Measurements from ENCODE around the gene CLTB.

CLTB gene

DNA sequence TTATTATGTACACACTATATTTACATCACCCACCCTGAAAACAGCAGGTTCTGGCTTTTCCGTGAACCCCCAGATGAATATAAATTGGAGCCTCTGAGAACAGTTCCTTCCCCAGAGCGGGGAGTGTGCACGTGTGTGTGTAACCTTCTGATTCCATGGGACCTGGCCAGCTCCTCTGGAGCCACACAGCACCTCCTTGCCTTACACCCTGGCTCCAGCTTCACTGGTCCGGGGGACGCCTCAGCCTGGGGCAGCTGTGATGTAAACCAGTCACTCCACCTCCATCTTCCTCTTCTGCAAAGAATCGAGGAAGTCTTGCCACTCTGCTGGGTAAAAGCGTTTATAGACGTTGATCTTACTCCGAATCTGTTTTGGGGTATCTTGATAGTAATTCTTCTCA is 32.4 kb downstream of the CLTB start:
- Mint-ChIP-seq H3K27ac (no peak overlapping the region), H3K4me1 (peaks cover 49% of the 10 kb centered on the region), H3K27me3 (no peaks in the 10 kb centered on the region), H3K4me3 (no peak overlapping the region), H3K9me3 (no peaks in the 10 kb centered on the region), H3K36me3 (peaks cover 48% of the 10 kb centered on the region)
- no peak for ATAC-seq

DNA sequence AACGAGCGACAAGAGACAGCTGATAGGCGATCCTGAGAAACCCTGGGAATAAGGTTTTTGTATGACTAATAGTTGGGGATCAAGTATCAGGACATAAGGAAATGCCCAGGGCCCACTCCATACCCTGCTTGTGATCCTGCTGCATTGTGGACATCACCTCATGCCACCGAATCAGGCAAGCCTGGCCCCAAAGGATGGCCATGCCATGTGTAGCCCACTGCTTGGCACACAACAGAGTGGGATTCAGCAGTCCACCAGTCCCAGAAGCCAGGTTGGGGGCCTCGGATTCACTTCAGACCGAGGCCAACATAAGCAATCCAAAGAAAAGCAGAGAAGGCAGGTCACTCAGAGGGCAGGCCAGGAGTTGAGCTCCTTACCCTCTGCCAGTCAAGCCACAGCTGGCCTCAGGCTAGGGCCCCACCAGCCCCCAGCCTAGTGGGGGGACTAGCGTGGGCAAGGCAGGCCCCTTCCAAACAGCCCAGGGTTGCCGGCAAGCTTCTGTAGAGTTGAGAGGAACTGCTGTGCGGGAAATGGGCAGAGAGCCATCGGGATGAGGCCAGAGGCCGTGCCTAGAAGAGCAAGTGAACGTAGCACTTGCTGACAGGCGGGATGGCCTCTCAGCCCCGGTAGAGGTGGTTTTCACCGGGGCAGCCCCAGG is 33.0 kb downstream of the CLTB start:
- Mint-ChIP-seq H3K27me3 (no peaks in the 10 kb centered on the region), H3K27ac (no peak overlapping the region), H3K9me3 (no peaks in the 10 kb centered on the region), H3K4me3 (no peak overlapping the region), H3K4me1 (peaks cover 49% of the 10 kb centered on the region), H3K36me3 (peaks cover 48% of the 10 kb centered on the region)
- no peak for ATAC-seq

DNA sequence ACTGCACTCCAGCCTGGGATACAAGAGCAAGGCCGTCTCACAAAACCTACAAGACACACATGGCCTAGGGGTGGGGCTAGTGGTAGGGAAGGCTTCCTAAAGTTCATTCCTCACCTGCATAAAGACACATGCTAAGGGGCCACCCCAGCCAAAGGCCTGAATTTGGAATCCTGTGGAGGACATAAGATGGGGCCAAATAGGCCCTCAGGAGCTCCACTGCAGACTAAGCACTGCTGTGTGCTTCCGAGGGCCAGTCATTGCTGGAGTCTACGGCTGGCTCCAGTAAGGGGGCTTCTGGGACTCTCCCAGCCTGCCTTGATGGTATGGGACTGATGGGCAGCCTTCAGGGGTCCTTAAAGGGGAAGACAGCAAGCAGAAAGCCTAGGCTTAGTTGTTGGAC is 33.6 kb downstream of the CLTB start:
- Mint-ChIP-seq H3K4me1 (peaks cover 43% of the 10 kb centered on the region), H3K4me3 (no peak overlapping the region), H3K36me3 (peaks cover 48% of the 10 kb centered on the region), H3K9me3 (no peaks in the 10 kb centered on the region), H3K27ac (no peak overlapping the region), H3K27me3 (no peaks in the 10 kb centered on the region)
- ATAC-seq = no peak

DNA sequence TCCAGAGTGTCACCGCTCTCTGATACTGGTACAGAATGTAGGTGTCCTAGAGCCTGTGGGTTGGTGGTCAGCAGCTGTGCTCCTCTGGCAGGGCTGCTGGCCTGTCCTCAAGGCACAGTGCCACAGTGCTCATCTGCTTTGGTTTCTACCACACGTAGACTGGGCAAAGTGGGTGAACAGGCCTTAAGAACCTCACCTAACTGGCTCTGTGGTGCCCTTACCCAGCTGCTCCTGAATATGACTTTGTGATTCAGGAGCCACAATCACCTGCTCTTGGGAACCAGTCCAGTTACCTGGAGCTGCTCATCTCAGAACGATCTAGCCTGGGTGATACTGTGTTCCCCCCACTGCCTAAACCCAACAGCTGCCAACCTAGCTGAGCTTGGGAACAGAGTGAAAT is 34.4 kb downstream of the CLTB start:
- Mint-ChIP-seq H3K9me3 (no peaks in the 10 kb centered on the region), H3K36me3 (peaks cover 48% of the 10 kb centered on the region), H3K27ac (no peak overlapping the region), H3K4me1 (peaks cover 36% of the 10 kb centered on the region), H3K27me3 (no peaks in the 10 kb centered on the region), H3K4me3 (no peak overlapping the region)
- ATAC-seq = no peak

DNA sequence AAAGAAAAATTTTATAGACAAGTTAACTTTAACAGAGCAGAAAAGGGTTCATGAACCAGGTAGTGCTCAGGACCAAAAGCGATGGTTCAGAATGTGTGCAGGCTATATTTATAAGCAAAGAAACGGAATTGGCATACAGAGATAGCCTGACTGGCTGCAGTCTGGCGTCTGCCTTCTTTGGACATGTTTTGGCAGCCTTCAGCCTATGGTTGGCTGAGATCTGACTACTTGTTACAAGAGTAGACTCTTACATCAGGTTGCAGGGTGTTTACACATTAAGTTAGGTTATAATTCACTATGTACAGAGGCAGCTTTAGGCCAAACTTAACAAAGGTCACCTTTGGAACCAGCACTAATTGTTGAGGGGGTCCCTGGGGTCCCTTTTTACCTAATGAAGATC is 34.9 kb downstream of the CLTB start:
- Mint-ChIP-seq H3K27ac (no peak overlapping the region), H3K9me3 (no peaks in the 10 kb centered on the region), H3K27me3 (no peaks in the 10 kb centered on the region), H3K36me3 (peaks cover 46% of the 10 kb centered on the region), H3K4me1 (peaks cover 30% of the 10 kb centered on the region), H3K4me3 (no peak overlapping the region)
- ATAC-seq = no peak

DNA sequence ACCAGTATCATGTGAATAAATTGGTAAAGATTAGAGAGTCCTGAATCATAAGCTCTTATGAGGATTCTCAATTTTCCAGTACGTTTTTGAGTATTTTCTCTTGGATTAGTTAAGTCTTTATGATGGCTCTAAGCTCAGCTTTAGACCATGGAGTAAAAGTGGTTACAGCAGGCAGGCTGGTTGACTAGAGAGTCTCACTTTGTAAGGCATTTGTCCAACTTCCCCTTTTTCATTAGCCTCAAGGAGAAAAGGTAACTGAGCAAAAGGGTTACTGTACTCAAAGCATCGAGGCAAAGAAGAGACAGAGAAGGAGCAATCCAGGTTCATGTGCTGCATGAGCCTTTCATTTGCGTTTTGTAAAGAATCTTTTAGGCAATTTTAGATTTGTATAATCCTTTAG is 36.5 kb downstream of the CLTB start:
- Mint-ChIP-seq H3K36me3 (peaks cover 47% of the 10 kb centered on the region), H3K4me1 (peaks cover 15% of the 10 kb centered on the region), H3K27me3 (no peaks in the 10 kb centered on the region), H3K27ac (peak overlapping the region; percentile 22), H3K9me3 (no peaks in the 10 kb centered on the region), H3K4me3 (no peak overlapping the region)
- peak; percentile 78 for ATAC-seq

DNA sequence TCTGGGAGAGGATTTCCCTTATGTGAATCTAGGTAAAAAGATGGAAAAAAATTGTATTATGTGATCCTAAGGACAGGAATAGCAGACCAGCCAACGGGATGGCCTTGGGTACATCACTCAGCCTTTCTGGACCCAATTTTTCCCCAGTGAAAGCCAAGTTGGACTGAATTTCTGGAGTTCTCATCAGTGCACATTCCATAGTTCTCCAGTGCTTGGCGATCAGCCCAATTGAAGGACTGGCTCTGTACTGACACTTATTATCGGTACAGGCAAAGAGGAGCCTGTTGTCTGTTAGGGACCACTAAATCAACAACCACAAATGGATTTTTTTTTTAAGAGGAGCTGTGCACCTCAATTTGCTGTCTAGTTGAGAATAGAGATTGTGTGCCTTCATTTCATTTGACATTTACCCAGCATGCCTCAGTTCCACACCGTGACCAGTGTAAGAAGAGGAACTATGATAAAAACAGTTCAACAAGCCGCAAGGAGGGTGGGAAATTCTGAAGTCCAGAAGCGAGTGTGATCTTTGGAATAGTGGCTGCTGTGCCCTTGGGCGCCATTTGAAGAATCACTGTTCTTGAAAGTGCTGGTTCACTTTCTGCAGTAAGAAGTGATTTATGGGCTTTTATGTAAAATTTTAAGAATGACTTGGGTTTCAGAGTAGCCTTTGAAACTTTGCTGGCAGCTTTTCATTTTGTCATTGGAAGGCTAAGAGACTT is 43.1 kb downstream of the CLTB start:
- Mint-ChIP-seq H3K9me3 (no peaks in the 10 kb centered on the region), H3K4me3 (no peak overlapping the region), H3K27me3 (no peaks in the 10 kb centered on the region), H3K27ac (no peak overlapping the region), H3K36me3 (peaks cover 34% of the 10 kb centered on the region), H3K4me1 (no peaks in the 10 kb centered on the region)
- peak; percentile 80 for ATAC-seq

DNA sequence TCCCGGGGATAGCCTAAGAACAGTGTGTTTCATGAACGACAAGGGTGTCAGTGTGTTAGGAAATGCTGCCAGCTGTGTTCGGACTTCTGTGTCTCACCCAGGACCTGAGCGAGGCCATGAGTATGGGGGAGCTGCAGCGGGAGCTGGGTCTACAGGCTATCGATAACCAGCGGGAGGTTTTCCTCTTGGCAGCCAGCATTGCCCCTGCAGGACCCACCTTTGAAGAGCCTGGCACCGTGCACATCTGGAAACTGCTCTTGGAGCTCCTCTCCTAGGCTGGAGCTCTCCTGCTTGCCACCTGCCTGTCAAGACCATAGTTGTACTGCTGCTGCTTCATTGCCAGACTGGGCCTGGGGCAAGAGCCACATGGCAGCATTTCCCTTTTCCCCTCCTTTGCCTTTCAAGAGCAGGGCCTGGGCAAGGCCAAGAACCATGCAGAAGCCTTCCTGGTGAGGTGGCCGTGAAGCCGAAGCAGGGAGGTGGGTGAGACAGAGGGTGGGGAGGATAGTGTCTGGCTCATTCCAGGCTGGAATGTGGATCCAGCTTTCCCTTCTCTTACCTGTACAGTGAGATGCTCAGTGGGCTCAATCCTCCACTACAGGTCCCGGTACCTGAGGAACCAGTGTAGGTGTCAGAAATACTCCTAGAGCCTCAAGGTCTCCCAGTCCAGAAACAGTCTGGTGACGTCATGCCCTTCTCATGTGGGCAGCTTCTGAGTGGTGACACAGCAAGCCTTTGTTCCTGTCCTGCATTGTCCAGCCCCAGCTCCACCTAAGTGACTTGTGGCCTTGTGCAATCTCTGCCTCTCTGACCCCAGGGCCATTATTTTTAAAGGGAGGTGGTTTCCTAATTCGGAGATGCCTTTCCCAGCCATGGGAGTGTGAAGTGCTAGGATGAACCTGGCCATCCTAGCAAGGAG is 44.5 kb downstream of the CLTB start:
- Mint-ChIP-seq H3K9me3 (no peaks in the 10 kb centered on the region), H3K4me1 (peaks cover 11% of the 10 kb centered on the region), H3K27ac (no peak overlapping the region), H3K36me3 (peaks cover 48% of the 10 kb centered on the region), H3K4me3 (no peak overlapping the region), H3K27me3 (no peaks in the 10 kb centered on the region)
- ATAC-seq = no peak

DNA sequence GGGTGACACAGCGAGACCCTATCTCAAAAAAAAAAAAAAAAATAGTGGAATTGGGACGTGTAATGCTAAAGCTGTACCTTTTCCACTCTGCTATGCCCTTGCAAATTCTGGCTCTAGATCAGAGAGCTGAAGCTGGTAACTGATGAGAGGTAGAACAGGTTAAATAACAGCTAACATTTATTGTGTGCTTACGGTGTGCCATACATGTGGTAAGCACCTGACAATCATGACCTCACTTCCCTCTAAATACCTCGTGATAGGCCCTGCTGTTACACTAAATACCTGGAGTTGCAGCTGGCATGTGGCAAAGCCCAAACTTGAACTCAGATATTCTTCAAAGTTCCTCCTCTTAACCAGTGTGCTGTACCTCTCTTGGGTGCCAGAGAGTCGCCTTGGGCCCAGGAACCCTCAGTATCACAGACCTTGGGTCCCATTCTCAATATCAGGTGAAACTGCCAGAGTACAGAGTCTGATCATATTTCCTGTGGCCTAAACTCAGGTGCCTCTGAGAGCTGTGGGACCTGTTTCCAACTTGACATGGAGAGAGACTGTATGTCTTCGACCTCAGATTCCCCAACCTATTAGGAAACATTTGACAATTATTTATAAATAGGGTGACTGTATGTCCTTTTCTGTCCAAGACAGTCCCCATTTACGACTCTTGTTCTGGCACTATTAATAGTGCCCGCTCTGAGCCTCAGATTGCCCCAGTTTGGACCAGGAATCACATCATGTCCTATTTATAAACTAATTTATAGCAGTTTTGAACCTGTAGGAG is 46.2 kb downstream of the CLTB start:
- H3K27ac Mint-ChIP-seq = no peak overlapping the region
- H3K27me3 Mint-ChIP-seq = no peaks in the 10 kb centered on the region
- H3K4me3 Mint-ChIP-seq = no peak overlapping the region
- no peak for ATAC-seq
- no peaks in the 10 kb centered on the region for H3K9me3 Mint-ChIP-seq
- peaks cover 11% of the 10 kb centered on the region for H3K4me1 Mint-ChIP-seq
- peaks cover 30% of the 10 kb centered on the region for H3K36me3 Mint-ChIP-seq

DNA sequence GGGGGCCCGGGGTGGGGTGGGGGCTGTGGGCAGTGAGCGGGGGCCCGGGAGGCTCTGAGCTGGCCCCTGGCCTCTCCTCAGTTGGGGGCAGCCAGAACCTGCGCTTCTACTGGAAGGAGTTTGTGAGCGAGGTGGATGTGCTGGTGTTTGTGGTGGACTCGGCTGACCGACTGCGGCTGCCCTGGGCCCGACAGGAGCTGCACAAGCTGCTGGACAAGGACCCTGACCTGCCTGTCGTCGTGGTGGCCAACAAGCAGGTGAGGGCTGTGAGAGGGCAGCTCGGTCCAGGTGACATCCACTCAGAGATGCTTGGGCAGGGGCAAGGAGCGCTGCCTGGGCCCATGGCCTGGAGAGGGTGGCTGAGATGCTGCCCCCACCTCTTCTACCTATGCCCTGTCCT is 47.6 kb downstream of the CLTB start:
- peaks cover 11% of the 10 kb centered on the region for H3K4me1 Mint-ChIP-seq
- H3K27me3 Mint-ChIP-seq = no peaks in the 10 kb centered on the region
- no peak overlapping the region for H3K27ac Mint-ChIP-seq

DNA sequence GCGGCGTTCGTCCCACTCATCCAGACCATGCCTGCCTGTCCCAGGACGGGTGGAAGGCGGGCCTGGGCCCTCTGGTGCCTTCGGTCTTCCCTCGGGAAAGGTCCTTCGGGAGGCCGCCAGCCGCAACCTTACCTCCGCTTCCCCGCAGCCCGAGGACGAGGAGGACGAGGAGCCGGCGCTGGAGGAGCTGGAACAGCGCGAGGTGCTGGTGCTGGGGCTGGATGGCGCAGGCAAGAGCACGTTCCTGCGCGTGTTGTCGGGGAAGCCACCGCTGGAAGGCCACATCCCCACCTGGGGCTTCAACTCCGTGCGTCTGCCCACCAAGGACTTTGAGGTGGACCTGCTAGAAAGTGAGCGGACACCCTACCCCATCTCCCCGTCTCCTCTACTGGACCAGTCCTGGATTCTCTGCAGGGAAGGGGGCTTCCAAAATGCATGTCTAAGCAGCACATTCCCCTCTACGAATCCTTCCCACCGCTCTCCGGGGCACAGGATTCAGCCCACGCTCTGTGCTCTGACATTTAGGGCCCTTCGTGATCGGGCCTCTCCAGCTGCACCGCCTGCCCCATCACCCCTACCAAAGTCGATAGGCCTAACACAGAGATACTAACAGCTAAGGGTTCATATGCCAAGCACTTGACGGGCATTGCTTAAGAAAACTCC is 50.0 kb downstream of the CLTB start:
- peak overlapping the region; percentile 63 for H3K4me3 Mint-ChIP-seq
- H3K4me1 Mint-ChIP-seq = peaks cover 23% of the 10 kb centered on the region
- no peak overlapping the region for H3K27ac Mint-ChIP-seq
- H3K27me3 Mint-ChIP-seq = no peaks in the 10 kb centered on the region
- no peak for ATAC-seq
- H3K36me3 Mint-ChIP-seq = peaks cover 26% of the 10 kb centered on the region
- no peaks in the 10 kb centered on the region for H3K9me3 Mint-ChIP-seq

More for the DNA sequence above, 47.6 kb downstream of the CLTB start:
- Mint-ChIP-seq H3K9me3 (no peaks in the 10 kb centered on the region), H3K4me3 (no peak overlapping the region), H3K36me3 (peaks cover 27% of the 10 kb centered on the region)
- no peak for ATAC-seq

DNA sequence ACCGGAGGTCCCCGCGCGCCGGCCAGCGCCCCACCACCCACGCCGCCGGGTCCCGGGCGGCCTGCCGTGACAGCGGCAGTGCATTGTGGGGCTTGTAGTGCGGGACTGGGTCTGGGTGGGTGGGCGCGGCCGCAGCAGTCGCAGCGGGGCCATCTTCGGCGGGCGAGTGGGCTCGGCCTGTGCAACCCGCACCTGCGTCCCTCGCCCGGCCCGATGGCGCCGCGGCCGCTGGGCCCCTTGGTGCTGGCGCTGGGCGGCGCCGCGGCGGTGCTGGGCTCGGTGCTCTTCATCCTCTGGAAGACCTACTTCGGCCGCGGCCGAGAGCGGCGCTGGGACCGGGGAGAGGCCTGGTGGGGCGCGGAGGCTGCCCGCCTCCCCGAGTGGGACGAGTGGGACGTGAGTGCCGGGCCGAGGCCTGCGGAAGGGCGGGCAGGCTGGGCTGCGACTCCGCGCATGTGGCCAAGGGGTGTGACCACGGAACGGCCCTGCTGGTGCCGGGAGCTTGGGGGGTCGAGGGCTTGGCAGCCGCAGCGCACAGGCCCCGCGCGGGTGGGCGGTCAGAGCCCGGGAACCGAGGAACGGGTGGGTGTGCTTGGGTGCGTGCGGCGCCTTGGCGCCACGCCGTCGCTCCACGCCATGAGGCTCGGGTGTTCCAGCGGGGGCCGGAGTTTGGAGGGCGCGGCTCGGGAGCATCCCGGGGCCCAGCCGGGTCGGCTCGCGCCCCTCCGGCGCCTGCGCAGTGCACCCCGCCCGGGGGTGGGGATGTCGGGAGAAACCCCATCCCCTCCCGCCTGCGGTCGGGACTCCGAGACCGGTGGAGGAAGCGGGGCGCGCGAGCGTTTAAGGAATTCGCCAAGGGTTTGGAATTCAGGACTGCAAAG is 50.7 kb downstream of the CLTB start, which contains the start of gene ARL10:
TSS of gene ARL10 (plus strand) at position 137 of the 881 bp plus-strand sequence. CDS start at position 214, 77 bp downstream.
- H3K27ac Mint-ChIP-seq = peak within 1 kb of the TSS; percentile 79
- no peaks in the 10 kb centered on the region for H3K9me3 Mint-ChIP-seq
- peaks cover 31% of the 10 kb centered on the region for H3K4me1 Mint-ChIP-seq
- H3K36me3 Mint-ChIP-seq = peaks cover 19% of the 10 kb centered on the region
- peak; percentile 70 for ATAC-seq
- no peaks in the 10 kb centered on the region for H3K27me3 Mint-ChIP-seq
- peak within 1 kb of the TSS; percentile 83 for H3K4me3 Mint-ChIP-seq

DNA sequence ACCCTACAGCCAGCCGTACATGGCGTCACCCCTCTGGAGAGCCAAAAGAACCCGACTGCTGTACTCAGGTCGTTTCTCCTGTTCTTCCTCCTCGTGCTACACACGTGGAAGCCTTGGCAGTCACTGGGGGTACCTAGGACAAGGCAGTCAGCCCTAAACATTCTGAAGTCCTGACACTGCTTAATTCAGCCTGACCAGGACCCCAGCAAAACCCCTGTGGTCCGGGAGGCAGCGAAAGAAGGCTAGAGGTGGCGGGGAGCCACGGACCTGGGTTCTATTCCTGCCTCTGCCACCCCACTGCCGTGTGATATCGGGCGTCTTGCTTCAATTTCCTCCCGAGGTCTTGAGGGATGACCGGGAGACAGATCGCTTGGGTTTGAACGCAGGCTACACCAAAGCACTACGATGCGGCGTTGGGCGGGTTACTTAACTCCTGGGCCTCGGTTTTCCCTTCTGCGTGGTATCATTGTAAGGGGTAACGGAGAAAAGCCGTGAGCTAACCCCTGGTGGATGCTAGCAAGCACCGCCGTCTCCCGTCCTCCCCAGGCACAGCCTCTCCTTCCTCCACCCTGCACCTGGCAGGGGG is 51.5 kb downstream of the CLTB start:
- H3K27me3 Mint-ChIP-seq = no peaks in the 10 kb centered on the region
- H3K27ac Mint-ChIP-seq = peak overlapping the region; percentile 79
- H3K36me3 Mint-ChIP-seq = peaks cover 14% of the 10 kb centered on the region
- no peaks in the 10 kb centered on the region for H3K9me3 Mint-ChIP-seq
- ATAC-seq = no peak
- H3K4me1 Mint-ChIP-seq = peaks cover 35% of the 10 kb centered on the region
- peak overlapping the region; percentile 83 for H3K4me3 Mint-ChIP-seq

Measured in stimulated activated memory B cell treated with anti-CD40 and anti-IgM and Interleukin-4, amounts not matched to agents 10 μg/mL and 1 μg/mL and 100 μg/mL, for 72 hours (primary cell).